ENCODE measurements around the gene FGD2.

DNA sequence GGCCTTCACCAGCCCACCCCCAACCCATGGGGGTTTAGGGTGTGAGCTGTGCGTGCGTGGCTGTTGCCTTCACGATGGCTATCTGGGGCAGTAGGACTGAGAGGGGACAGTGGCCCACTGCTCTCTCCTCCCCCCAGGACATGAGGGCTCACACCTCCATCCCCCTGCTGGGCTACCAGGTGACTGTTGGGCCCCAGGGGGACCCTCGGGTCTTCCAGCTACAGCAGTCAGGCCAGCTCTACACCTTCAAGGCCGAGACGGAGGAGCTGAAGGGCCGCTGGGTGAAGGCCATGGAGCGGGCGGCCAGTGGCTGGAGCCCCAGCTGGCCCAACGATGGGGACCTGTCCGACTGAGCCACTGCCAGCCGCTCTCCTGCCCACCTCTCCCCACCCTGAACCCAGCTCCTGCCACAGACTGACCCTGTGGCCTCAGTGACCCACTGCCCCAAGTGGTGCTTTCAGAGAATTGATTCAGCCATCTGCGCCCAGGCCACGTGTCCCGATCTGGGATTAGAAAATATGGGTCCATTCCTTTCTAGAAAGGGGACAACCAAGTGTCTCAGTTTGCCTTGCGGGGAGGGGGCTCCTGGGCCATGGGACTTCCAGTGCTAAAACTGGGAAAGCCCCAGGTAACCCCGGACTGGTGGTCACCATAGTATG is 22.5 kb downstream of the FGD2 start:
- TF ChIP-seq MAZ (IDR thresholded peaks at IDR 0.05; ENCODE audit: borderline replicate concordance, low read depth, low read length) (no peak), MXI1 (IDR thresholded peaks at IDR 0.05; ENCODE audit: borderline replicate concordance, low read depth, low read length) (no peak)
- TF ChIP-seq, protein P1, sequence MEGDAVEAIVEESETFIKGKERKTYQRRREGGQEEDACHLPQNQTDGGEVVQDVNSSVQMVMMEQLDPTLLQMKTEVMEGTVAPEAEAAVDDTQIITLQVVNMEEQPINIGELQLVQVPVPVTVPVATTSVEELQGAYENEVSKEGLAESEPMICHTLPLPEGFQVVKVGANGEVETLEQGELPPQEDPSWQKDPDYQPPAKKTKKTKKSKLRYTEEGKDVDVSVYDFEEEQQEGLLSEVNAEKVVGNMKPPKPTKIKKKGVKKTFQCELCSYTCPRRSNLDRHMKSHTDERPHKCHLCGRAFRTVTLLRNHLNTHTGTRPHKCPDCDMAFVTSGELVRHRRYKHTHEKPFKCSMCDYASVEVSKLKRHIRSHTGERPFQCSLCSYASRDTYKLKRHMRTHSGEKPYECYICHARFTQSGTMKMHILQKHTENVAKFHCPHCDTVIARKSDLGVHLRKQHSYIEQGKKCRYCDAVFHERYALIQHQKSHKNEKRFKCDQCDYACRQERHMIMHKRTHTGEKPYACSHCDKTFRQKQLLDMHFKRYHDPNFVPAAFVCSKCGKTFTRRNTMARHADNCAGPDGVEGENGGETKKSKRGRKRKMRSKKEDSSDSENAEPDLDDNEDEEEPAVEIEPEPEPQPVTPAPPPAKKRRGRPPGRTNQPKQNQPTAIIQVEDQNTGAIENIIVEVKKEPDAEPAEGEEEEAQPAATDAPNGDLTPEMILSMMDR (conservative IDR thresholded peaks at IDR 0.05; ENCODE audit: low read depth, low read length) = no peak
